Measurements from ENCODE around the gene KRTAP13-1.

KRTAP13-1 gene

GRCh38 chr21:30372139-30372770 lies 23.6 kb upstream of the KRTAP13-1 start, which contains the start of gene KRTAP13-2:
KRTAP13-2 (minus strand) TSS chr21:30372271; CDS start chr21:30372213, 58 bp downstream.
- no peaks in the 10 kb centered on the region for H3K9me3 ChIP-seq (ENCODE audit: low read length)
- no peaks in the 10 kb centered on the region for H3K4me1 ChIP-seq (ENCODE audit: insufficient read depth, low read length, severe bottlenecking)
- no peaks in the 10 kb centered on the region for H3F3A ChIP-seq (ENCODE audit: insufficient read depth, low read length)
- H2AFZ ChIP-seq (ENCODE audit: low read length): no peak within 1 kb of the TSS
- H3K9me2 ChIP-seq (ENCODE audit: low read depth, low read length): no peaks in the 10 kb centered on the region
- no peak for TF ChIP-seq EZH2 (IDR thresholded peaks at IDR 0.05; ENCODE audit: borderline replicate concordance, low read length)
- no peak for TF ChIP-seq CTCF (IDR thresholded peaks at IDR 0.05; ENCODE audit: low read length)
- H3K79me2 ChIP-seq (ENCODE audit: insufficient read depth, low read length): no peaks in the 10 kb centered on the region
- no peak within 1 kb of the TSS for H3K9ac ChIP-seq (ENCODE audit: low read length)
- H4K20me1 ChIP-seq (ENCODE audit: insufficient read depth, low read length): no peaks in the 10 kb centered on the region
- no peaks in the 10 kb centered on the region for H3K27me3 ChIP-seq (ENCODE audit: insufficient read depth, low read length)
- no peak within 1 kb of the TSS for H3K4me3 ChIP-seq (ENCODE audit: low read depth, low read length, poor library complexity, severe bottlenecking)
- no peaks in the 10 kb centered on the region for H3K36me3 ChIP-seq (ENCODE audit: insufficient read depth, low read length)
- H3K4me2 ChIP-seq (ENCODE audit: low read length): no peak within 1 kb of the TSS
- H3K27ac ChIP-seq (ENCODE audit: low read depth, low read length, poor library complexity, severe bottlenecking): no peak within 1 kb of the TSS

GRCh38 chr21:30382201-30382600 lies 13.6 kb upstream of the KRTAP13-1 start:
- no peaks in the 10 kb centered on the region for H3K9me3 ChIP-seq (ENCODE audit: low read length)
- H3K27me3 ChIP-seq (ENCODE audit: insufficient read depth, low read length): no peaks in the 10 kb centered on the region
- no peaks in the 10 kb centered on the region for H3K9me2 ChIP-seq (ENCODE audit: low read depth, low read length)
- no peak overlapping the region for H3K4me3 ChIP-seq (ENCODE audit: low read depth, low read length, poor library complexity, severe bottlenecking)
- no peak for TF ChIP-seq EZH2 (IDR thresholded peaks at IDR 0.05; ENCODE audit: borderline replicate concordance, low read length)
- TF ChIP-seq CTCF (IDR thresholded peaks at IDR 0.05; ENCODE audit: low read length): no peak
- H3K9ac ChIP-seq (ENCODE audit: low read length): no peak overlapping the region
- H3K27ac ChIP-seq (ENCODE audit: low read depth, low read length, poor library complexity, severe bottlenecking): no peak overlapping the region
- H2AFZ ChIP-seq (ENCODE audit: low read length): no peak overlapping the region
- H3K36me3 ChIP-seq (ENCODE audit: insufficient read depth, low read length): no peaks in the 10 kb centered on the region
- H3K4me2 ChIP-seq (ENCODE audit: low read length): no peak overlapping the region
- H4K20me1 ChIP-seq (ENCODE audit: insufficient read depth, low read length): no peaks in the 10 kb centered on the region
- H3F3A ChIP-seq (ENCODE audit: insufficient read depth, low read length): no peaks in the 10 kb centered on the region
- H3K79me2 ChIP-seq (ENCODE audit: insufficient read depth, low read length): no peaks in the 10 kb centered on the region
- no peaks in the 10 kb centered on the region for H3K4me1 ChIP-seq (ENCODE audit: insufficient read depth, low read length, severe bottlenecking)

- Histone ChIP-seq H3K9ac (ENCODE audit: low read length) (no peak overlapping the region), H4K20me1 (ENCODE audit: insufficient read depth, low read length) (no peaks in the 10 kb centered on the region), H3K9me2 (ENCODE audit: low read depth, low read length) (no peaks in the 10 kb centered on the region), H3K27ac (ENCODE audit: low read depth, low read length, poor library complexity, severe bottlenecking) (no peak overlapping the region), H3K4me3 (ENCODE audit: low read depth, low read length, poor library complexity, severe bottlenecking) (no peak overlapping the region), H3F3A (ENCODE audit: insufficient read depth, low read length) (no peaks in the 10 kb centered on the region), H2AFZ (ENCODE audit: low read length) (no peak overlapping the region), H3K9me3 (ENCODE audit: low read length) (no peaks in the 10 kb centered on the region), H3K79me2 (ENCODE audit: insufficient read depth, low read length) (no peaks in the 10 kb centered on the region), H3K4me1 (ENCODE audit: insufficient read depth, low read length, severe bottlenecking) (no peaks in the 10 kb centered on the region), H3K27me3 (ENCODE audit: insufficient read depth, low read length) (no peaks in the 10 kb centered on the region), H3K36me3 (ENCODE audit: insufficient read depth, low read length) (no peaks in the 10 kb centered on the region), H3K4me2 (ENCODE audit: low read length) (no peak overlapping the region)
- TF ChIP-seq EZH2 (IDR thresholded peaks at IDR 0.05; ENCODE audit: borderline replicate concordance, low read length) (no peak), CTCF (IDR thresholded peaks at IDR 0.05; ENCODE audit: low read length) (no peak)
Measured at GRCh38 chr21:30391492-30392025, 4.3 kb upstream of the KRTAP13-1 start.

Measured in OCI-LY1 (cell line).